ENCODE data around the gene PLXDC2.

The PLXDC2 gene

DNA sequence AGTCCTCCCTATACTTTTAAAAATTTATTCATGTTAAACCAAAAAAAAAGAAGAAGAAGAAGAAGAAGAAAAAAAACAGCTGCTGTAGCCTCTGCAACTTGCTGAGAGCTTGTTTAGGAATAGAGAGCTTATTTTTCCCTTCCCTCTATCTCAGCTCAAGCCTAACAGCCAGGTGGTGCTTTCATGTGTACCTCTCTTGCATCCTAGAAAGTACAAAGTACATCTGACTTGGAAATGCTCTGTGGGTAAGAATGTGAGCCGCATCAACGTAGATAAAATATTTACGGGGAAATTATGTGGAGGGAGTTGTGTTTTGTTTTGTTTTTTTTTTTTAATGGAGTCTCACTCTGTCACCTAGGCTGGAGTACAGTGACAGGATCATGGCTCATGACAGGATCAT is 99.6 kb downstream of the PLXDC2 start:
- DNase-seq: no peak

DNA sequence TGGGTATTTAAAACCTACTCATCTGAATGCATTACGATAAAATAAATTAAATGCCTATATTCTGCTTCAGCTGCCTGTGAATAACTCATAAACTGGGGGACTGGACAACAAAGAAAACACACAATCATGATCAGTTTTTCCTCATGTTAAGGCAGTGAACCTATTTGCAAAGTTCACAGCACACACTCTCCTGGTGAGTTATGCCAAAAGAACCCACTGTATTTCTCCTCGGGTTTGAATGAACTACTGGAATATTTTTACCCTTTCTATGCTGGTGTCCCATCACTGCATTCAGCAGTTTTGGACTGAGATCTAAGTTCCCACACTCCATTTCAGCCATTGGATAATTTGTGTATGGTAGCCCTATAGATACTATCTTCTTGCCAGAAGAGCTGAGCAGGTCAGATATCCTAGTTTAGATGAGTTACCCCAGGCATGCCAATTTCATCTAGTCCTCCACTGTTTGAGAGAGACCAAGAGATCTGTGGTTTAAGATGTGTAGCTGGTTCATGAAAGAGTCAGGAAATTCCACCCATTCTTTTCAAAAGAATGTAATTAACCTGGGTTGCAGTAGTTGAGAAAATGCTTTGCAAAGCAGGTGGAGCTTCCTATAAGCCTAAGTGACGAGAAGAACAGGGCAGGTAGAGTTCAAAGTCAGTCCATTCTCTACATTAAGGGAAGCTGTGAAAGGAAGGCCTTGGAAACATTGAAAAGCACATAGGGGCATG is 101.7 kb downstream of the PLXDC2 start:
- no peak for DNase-seq

GRCh38 chr10:19918794-19919193 is 102.6 kb downstream of the PLXDC2 start:
- no peak for DNase-seq

- no peak for DNase-seq
Observed at GRCh38 chr10:19919671-19920070, 103.4 kb downstream of the PLXDC2 start.

- DNase-seq: no peak
Observed at GRCh38 chr10:19920075-19920726, 104.0 kb downstream of the PLXDC2 start.

- no peak for DNase-seq
Observed at GRCh38 chr10:19921300-19922140, 105.3 kb downstream of the PLXDC2 start.

- no peak for DNase-seq
Observed at GRCh38 chr10:19922236-19922963, 106.2 kb downstream of the PLXDC2 start.

DNA sequence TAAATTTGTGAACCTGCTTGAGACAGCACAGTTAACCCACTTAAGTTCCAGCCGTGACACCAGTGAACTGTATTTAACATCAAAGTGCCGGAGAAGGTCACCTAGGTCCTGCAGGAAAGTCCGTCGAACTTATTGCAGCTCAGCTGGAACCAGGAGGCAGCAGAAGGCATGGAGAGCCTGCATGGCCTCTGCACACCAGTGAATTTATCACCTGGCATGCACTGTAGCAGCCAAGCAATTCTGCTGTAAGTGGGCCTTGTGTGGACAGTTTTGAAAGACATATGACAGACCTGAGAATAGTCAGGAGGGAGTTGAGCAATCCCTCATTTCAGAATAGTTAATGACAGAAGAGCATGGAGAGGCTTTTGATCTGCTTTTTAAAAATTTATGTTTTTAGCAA is 108.8 kb downstream of the PLXDC2 start:
- no peak for DNase-seq

DNA sequence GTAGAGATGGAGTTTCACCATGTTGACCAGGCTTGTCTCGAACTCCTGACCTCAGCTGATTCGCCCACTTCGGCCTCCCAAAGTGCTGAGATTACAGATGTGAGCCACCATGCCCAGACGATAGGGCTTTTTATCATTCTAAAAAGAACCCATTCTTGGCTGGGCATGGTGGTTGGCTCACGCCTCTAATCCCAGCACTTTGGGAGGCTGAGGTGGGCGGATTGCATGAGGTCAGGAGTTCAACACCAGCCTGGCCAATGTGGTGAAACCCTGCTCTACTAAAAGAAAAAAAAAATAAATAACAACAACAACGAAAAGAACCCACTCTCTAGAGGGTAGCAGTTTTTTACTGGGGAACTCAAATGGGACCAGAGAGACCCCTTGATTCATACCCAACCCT is 112.7 kb downstream of the PLXDC2 start:
- no peak for DNase-seq

- no peak for DNase-seq
Observed at GRCh38 chr10:19929506-19930140, 113.4 kb downstream of the PLXDC2 start.

GRCh38 chr10:19930936-19931893 is 115.0 kb downstream of the PLXDC2 start:
- DNase-seq: no peak

GRCh38 chr10:19931894-19932590 is 115.8 kb downstream of the PLXDC2 start:
- DNase-seq: no peak

DNA sequence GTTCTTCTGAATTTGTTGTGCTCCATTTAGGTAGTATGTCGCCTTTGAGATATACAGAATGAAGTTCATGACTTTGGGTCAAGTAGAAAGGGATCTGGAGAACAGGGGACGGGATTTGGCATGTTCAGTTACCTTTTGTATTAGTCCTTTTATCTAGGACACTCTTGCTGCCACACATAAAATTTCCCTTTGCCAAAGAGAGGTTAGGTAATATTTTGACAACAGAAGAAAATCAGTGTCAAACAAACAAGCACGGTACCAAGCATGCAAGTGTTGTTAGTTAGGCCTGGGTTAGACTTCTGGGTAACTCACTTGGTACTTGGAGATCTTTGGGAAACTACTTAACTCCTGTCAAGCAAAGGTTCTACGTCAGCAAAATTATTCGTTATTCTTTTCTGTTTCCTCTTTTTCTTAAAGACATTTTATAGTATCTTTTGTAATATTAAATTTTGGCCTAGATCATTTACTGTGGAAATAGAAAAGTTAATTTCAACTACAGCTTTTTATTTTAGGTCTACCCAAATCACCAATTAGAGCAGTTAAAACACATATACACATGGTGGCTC is 116.7 kb downstream of the PLXDC2 start:
- DNase-seq: no peak

GRCh38 chr10:19933772-19934171 is 117.5 kb downstream of the PLXDC2 start:
- no peak for DNase-seq

DNA sequence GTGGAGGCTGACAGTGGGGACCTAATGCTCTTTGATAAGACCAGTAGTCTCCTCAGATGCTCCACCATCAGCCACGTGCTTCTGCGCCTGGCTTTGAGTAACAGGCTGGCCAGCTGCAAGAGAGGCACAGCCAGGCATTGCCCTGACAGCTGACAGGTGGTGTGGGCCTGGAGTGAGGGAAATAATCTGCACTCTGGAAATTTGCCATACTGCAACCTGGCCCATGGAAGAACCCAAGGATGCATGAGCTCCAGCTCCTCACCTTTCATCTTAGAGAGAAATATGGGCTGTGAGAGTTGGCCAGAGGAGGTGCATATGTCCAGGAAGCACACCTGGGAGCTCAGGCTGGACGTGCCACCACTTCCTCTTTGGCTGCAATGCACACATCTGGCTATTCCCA is 118.9 kb downstream of the PLXDC2 start:
- no peak for DNase-seq

- no peak for DNase-seq
Observed at GRCh38 chr10:19936289-19936688, 120.1 kb downstream of the PLXDC2 start.

- no peak for DNase-seq
Observed at GRCh38 chr10:19937989-19938388, 121.8 kb downstream of the PLXDC2 start.

DNA sequence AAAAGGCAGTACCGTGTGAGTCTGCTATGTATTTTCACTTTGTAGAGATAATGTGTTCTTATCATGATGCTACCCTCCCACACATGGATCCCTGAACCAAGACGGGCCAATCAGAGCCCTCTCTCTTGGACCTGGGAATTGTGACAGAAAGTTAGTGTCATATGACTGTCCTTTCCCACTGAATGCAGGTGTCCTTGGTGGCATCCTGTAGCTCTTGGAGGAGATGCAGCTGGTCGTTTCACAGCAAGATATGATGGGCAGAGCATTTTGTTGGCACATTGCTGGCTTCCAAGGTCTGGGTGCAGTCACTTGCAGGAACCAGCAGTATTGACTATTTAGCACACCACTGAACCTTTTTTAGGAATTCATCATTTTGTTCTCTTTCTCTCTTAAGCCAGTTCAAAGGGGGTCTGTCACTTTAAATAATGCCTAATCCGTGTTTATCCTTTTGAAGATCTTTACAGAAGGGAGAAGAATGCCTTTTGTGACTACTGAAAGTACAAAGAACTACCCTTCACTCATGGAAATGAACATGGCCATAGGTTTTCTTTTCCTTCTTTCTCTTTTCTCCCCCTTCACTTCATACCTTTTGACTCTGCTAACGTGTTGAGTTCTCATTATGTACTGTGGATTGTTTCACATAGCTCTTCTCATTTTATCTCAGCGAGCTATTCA is 125.1 kb downstream of the PLXDC2 start:
- no peak for DNase-seq

- no peak for DNase-seq
Observed at GRCh38 chr10:19944911-19945663, 128.9 kb downstream of the PLXDC2 start.

Measured in CD4-positive, alpha-beta T cell treated with Interleukin-4 for 4 hours (primary cell).